ENCODE measurements around the gene REXO1. TPM values are rescaled to one million over a fixed set of nuclear protein-coding genes. Genes with fewer than 3 reads are reported as not detected.

Gene REXO1
- total RNA-seq, 1 experiment from 2014 or later, result 52.1 TPM

DNA sequence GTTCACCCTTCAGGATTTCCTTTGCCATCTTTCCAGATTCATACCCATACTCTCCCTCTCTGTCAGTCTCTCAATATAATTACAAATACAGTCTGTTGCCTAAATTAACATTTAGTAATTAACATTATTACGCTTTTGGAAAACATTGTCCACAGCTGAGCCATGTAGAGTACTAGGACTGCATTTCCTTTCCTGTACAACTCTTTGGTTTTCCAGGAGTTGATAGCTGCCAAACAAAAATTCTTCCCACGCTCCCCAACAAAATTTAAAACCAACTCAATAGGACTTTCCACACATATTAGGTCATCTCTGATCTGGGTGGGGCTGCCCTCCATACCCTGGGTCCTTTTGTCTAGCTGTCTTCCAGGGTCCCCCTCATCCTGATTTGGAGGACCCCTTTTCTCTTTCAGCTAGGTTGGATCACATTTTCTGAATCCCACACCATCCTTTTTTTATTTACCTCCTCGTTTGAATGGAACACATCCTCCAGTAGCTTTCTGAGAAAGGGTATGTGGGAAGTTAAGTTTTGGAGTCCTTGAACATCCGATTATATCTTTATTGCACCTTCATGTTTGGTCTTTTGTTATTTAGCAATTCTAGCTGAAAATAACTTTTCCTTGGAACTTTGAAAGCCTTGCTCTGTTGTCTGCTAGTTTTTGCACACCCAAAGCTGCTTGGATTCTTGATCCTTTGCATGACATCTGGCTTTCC, 77.3 kb downstream of the REXO1 start:
- no peak overlapping the region for H3K27ac ChIP-seq (ENCODE audit: low read length)
- DNase-seq (ENCODE audit: low read depth, low spot score) (no peak), ATAC-seq (no peak)
- H3K4me3 ChIP-seq (ENCODE audit: low read depth in 2 of 2, low read length in 2 of 2), result no peak overlapping the region
- ChIA-PET POLR2A (interaction anchor here (0.8 kb wide), 1 partner anchor 10 kb away, joined by 3 read pairs; no protein-coding TSS in a partner anchor), CTCF (no interaction called here)
- no peaks in the 10 kb centered on the region for H3K27me3 ChIP-seq (ENCODE audit: control insufficient read depth, insufficient read depth, low read length)
- intact Hi-C loops (cut with micrococcal nuclease; ENCODE audit: unreplicated experiment), result no loop called here
- TF ChIP-seq, protein P1, sequence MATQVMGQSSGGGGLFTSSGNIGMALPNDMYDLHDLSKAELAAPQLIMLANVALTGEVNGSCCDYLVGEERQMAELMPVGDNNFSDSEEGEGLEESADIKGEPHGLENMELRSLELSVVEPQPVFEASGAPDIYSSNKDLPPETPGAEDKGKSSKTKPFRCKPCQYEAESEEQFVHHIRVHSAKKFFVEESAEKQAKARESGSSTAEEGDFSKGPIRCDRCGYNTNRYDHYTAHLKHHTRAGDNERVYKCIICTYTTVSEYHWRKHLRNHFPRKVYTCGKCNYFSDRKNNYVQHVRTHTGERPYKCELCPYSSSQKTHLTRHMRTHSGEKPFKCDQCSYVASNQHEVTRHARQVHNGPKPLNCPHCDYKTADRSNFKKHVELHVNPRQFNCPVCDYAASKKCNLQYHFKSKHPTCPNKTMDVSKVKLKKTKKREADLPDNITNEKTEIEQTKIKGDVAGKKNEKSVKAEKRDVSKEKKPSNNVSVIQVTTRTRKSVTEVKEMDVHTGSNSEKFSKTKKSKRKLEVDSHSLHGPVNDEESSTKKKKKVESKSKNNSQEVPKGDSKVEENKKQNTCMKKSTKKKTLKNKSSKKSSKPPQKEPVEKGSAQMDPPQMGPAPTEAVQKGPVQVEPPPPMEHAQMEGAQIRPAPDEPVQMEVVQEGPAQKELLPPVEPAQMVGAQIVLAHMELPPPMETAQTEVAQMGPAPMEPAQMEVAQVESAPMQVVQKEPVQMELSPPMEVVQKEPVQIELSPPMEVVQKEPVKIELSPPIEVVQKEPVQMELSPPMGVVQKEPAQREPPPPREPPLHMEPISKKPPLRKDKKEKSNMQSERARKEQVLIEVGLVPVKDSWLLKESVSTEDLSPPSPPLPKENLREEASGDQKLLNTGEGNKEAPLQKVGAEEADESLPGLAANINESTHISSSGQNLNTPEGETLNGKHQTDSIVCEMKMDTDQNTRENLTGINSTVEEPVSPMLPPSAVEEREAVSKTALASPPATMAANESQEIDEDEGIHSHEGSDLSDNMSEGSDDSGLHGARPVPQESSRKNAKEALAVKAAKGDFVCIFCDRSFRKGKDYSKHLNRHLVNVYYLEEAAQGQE (IDR thresholded peaks at IDR 0.05; ENCODE audit: insufficient read depth in 1 of 2, low read depth in 2 of 2, low read length in 1 of 2), result no peak
- TF ChIP-seq POLR2AphosphoS5 (IDR thresholded peaks at IDR 0.05; ENCODE audit: low read depth, low read length), result no peak
- TF ChIP-seq CTCF (IDR thresholded peaks at IDR 0.05), result no peak
- TF ChIP-seq SIN3A (IDR thresholded peaks at IDR 0.05; ENCODE audit: borderline replicate concordance, insufficient read depth, low read depth, low read length), result no peak
- TF ChIP-seq TCF7L2 (IDR thresholded peaks at IDR 0.05; ENCODE audit: low read depth, low read length), result no peak
- H3K9me3 ChIP-seq (ENCODE audit: control insufficient read depth, insufficient read depth, low read depth, low read length), result no peaks in the 10 kb centered on the region
- in situ Hi-C loops (cut with HindIII; ENCODE audit: low pct_unique_long_range_greater_than_20kb, low sequenced_read_pairs), result no loop called here
- peaks cover 24% of the 10 kb centered on the region for H3K4me1 ChIP-seq (ENCODE audit: control insufficient read depth, insufficient read depth, low read length)
- BruUV-seq (replicated peaks), result TSS peak; percentile 16
- H3K36me3 ChIP-seq (ENCODE audit: control insufficient read depth, insufficient read depth, low read length), result no peaks in the 10 kb centered on the region; the same call in 1 of the 2 replicates

GRCh38 chr19:1769645-1769985, 78.7 kb downstream of the REXO1 start:
- Histone ChIP-seq H3K27me3 (ENCODE audit: control insufficient read depth, insufficient read depth, low read length) (no peaks in the 10 kb centered on the region), H3K36me3 (ENCODE audit: control insufficient read depth, insufficient read depth, low read length) (no peaks in the 10 kb centered on the region), H3K4me1 (ENCODE audit: control insufficient read depth, insufficient read depth, low read length) (peaks cover 30% of the 10 kb centered on the region), H3K9me3 (ENCODE audit: control insufficient read depth, insufficient read depth, low read depth, low read length) (no peaks in the 10 kb centered on the region), H3K27ac (ENCODE audit: low read length) (no peak overlapping the region), H3K4me3 (ENCODE audit: low read depth in 2 of 2, low read length in 2 of 2) (no peak overlapping the region)
- ChIA-PET POLR2A (no interaction called here), CTCF (no interaction called here)
- DNase-seq (ENCODE audit: low read depth, low spot score) (no peak), ATAC-seq (no peak)
- intact Hi-C loops (cut with micrococcal nuclease; ENCODE audit: unreplicated experiment) (no loop called here), in situ Hi-C loops (cut with HindIII; ENCODE audit: low pct_unique_long_range_greater_than_20kb, low sequenced_read_pairs) (no loop called here)
- no TSS peak for BruUV-seq (replicated peaks)
- no peak for TF ChIP-seq TCF7L2 (IDR thresholded peaks at IDR 0.05; ENCODE audit: low read depth, low read length)
- TF ChIP-seq, protein P1 (IDR thresholded peaks at IDR 0.05; ENCODE audit: insufficient read depth in 1 of 2, low read depth in 2 of 2, low read length in 1 of 2), result no peak
- no peak for TF ChIP-seq CTCF (IDR thresholded peaks at IDR 0.05)
- no peak for TF ChIP-seq POLR2AphosphoS5 (IDR thresholded peaks at IDR 0.05; ENCODE audit: low read depth, low read length)
- TF ChIP-seq SIN3A (IDR thresholded peaks at IDR 0.05; ENCODE audit: borderline replicate concordance, insufficient read depth, low read depth, low read length), result no peak

Measured in Panc1 (cell line).